H1 (cell line): Measurements from ENCODE around the gene BICD1. TPM values are rescaled to one million over a fixed set of nuclear protein-coding genes. Genes with fewer than 3 reads are reported as not detected.

Experiments used
- RBBP5 ChIP-seq: IDR thresholded peaks from 2 replicates; pipeline ENCODE4 v1.7.1; 2012; ENCODE audit warnings: low read depth, mild to moderate bottlenecking, inconsistent platforms, low read length, moderate library complexity, borderline replicate concordance
- polyA plus RNA-seq, 7 experiments: library from polyadenylated mRNA; depleted of rRNA in 3 of 7; stranded (reverse) in 5 of 7; unstranded in 2 of 7; fragments of >200 nt in 5 of 7; fragments of 200-250 nt in 2 of 7; gene quantifications; 1 replicate in 5 of 7; 2 replicates in 1 of 7; 4 replicates in 1 of 7; pipeline versions ENCODE4 v1.2.1 to v1.2.3, GENCODE V29; 2011 to 2013; ENCODE audit warnings: missing spikeins in 2 of 7, mixed read lengths in 2 of 7
- total RNA-seq: library from RNA; stranded (reverse); fragmentation: NEBNext Ultra II Directional; extraction: Animal tissue kit (Norgen Biotek cat#: 25700); gene quantifications from 2 replicates; pipeline ENCODE4 v1.2.1, GENCODE V29; 2021

Gene BICD1
- total and polyA plus RNA-seq, 2 of the 8 experiments (the other 6 are each of a cell fraction or from before 2014, with no cell fraction given): 34.1 to 58.4 TPM

DNA sequence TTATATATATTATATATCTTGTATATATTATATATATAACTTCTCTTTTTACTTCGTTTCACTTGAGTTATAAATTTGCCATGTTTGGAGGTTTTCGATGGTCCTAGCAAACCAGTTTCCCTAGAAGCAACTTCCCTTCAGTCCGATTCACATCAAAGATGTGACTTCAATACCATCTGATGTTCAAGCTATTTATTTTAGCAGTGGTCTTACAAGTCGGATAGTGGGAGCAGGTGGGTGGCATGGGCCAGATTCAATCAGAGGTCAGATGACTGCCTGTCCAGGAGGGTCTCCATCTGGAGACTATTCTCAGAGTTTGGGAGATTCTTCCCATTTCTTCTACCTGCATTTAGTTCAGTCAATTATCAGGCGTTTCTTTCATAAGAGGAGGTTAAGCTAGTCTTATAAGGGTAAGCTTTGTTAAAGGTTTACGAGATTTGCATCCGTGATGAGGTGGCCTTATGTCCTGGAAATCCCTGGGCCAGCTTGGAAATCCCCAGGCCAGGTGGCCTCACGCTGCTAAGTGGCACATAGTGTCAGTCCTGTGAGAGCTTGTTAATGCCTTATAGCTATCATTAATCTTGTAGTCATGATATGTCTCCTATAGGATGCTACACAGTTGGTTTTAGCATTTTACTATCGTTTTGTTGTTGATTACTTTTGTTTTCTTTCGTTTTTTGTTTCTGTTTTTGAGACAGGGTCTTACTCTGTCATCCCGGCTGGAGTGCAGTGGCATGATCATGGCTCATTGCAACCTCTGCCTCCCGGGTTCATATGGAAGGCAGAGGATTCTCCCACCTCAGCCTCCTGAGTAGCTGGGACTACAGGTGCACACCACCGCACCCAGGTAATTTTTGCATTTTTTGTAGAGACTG lies 145.8 kb downstream of the BICD1 start (continued):
- TF ChIP-seq RBBP5: no peak
